C1 segment of cervical spinal cord (tissue), 14 donors: ENCODE data around the gene SH2D6.
A peak's percentile ranks its signal among the peaks of the same experiment; 100 is the strongest.
"Not testable (repeated sequence)": the region's sequence is repeated elsewhere in the genome, so short reads cannot be mapped to it uniquely, and the experiment has no call there.

Experiments used
- DNase-seq, 14 donors: peaks; one replicate each; lab custom pipeline; 2025; lab: John Stamatoyannopoulos, UW

The SH2D6 gene

GRCh38 chr2:85398426-85399182, 19.9 kb upstream of the SH2D6 start:
- DNase-seq = no peak

- no peak for DNase-seq
Observed at GRCh38 chr2:85399183-85399455, 19.4 kb upstream of the SH2D6 start.

- no peak for DNase-seq
Observed at GRCh38 chr2:85400023-85400422, 18.5 kb upstream of the SH2D6 start.

DNA sequence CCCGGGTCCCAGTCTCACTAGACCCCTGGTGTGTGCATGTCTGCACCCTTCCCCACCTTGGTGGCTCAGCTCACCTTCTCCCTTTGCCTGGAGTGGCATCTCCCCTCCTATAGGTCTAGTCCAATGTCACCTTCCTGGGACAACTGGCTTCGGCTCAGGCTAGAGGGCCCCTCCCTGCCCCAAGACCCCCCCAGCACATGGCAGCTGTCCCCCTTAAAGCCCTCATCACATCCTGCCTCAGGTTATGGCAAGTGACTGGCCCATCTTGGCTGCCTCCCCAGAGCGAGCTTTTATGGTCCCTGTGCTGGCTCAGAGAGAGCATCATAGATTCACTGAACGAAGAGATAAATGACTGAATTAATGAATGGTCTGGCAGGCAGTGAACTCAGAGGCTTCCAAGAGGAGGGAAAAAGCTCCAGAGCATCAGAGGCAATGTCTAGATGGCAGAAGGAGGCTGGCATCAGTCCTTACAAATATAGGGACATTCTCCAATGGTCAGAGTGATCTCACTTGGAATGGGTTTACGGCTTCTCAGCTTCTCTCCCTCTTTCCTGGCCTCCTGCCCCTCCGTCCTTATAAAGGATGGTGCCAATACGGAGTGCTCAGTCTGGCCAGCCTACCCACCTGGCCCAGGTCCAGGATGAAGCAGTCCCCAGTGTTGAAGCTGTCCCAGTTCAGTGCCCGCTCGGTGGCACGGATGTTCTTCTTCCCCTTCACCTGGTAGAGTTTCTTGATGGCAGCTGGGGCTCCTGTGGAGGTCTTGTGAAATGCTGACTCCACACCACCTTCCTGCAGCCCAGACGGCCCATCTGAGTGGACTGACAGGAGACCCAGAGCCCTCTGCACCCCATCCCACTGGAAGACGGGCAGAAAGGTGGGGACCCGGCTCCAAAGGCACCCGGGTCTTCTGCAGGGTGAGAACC, 17.7 kb upstream of the SH2D6 start:
- peak in 4 of 14 donors; percentile 59 to 88 (median 72) for DNase-seq

- DNase-seq = no peak
Observed at GRCh38 chr2:85401464-85401805, 17.1 kb upstream of the SH2D6 start.

GRCh38 chr2:85401844-85402243, 16.7 kb upstream of the SH2D6 start:
- DNase-seq = no peak

- DNase-seq = peak in 6 of 14 donors; percentile 41 to 75 (median 54)
Observed at GRCh38 chr2:85405201-85406059, 13.1 kb upstream of the SH2D6 start.

DNA sequence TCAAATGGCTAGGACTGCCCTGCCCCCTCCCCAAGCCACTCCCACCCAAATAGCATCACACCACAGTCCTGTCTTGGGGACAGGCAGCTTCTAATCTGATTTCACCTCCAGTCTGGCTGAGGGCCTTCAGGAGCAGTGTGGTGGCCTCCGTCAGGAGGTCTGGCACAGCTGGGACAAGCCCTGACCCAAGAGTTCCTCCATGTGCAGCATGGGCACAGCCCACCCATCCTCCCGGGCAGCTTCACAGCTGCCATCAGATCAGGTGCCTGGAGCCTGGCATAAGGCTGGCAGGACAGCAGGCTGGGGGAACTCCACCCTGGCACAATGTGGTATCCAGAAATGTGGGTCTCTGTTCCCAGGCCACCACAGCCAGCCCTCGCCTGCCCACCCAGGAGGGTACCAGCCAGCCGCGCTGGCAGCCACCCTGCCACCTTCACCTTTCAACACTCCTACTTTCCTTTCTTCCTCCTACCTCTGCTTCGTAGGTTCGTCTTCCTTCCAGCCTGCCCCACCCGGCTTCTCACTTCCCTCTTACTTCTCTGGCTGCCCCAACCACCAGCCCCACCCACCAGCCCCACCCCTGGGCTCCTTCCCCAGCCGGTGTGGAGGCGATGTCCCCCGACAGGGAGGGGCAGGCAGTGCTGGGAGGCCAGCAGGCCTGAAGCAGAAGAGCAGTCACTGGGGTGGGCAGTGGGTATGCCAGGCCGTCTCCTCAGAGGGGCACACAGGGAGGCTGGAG, 8.5 kb upstream of the SH2D6 start, which contains the start of gene CAPG:
Gene CAPG, minus strand, starts transcription at position 522 of the 739 bp plus-strand sequence. CDS start 8,221 bp downstream, outside the sequence.
- peak in 5 of 14 donors; percentile 23 to 57 (median 33) for DNase-seq

- DNase-seq = peak in 1 of 14 donors; percentile 57
Observed at GRCh38 chr2:85410584-85411404, 7.7 kb upstream of the SH2D6 start.

- DNase-seq = no peak
Observed at GRCh38 chr2:85411405-85411748, 7.1 kb upstream of the SH2D6 start.

GRCh38 chr2:85413592-85414420, 4.7 kb upstream of the SH2D6 start:
- peak in 2 of 14 donors; percentile 27 for DNase-seq

DNA sequence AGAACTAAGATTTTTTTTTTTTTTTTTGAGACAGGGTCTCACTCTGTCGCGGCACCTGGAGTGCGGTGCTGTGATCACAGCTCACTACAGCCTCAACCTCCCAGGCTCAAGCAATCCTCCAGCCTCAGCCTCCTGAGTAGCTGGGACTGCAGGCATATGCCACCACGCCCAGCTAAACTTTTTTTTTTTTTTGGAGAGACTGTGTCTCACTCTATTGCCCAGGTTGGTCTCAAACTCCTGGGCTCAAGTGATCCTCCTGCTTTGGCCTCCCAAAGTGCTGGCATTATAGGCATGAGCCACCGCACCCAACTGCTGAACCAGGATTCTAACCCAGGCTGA, 4.1 kb upstream of the SH2D6 start:
- DNase-seq = not testable (repeated sequence)

GRCh38 chr2:85414761-85415553, 3.6 kb upstream of the SH2D6 start:
- no peak for DNase-seq

GRCh38 chr2:85415980-85416650, 2.4 kb upstream of the SH2D6 start:
- no peak for DNase-seq

DNA sequence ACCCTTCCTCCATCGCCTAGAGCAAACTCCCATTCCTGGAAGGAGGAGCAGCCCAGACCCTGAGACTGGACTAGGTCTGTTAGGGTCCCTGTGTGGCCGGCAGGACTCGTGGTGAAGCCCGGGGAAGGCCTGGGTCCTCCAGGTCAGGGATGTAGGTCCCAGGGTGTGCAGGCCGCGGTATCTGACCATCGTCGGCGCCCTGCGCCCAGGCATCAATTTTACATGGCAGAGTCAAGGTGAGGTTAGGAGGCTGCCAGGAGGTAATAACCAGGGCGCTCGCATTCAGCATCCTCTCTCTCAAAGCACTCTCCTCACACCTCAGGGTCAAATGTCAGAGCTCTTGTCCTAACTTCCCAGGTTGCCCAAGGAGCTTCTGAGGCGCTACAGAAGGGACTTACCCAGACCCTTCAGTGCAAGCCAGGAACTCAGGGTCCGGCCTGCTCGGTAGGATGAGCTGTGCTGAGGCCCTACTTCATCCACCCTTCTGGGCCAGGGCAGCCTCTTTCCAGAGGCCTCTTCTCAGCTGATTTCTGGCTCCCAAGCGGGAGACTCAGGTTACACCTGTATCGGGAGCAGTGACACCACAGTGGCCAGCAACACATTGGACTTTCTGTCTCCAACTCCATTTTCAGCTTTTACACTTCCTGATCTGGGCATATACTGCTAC, 628 bp downstream of the SH2D6 start:
- peak in 1 of 14 donors; percentile 65 for DNase-seq

GRCh38 chr2:85420536-85421259, 2.2 kb downstream of the SH2D6 start:
- DNase-seq = peak in 13 of 14 donors; percentile 73 to 94 (median 85)
